HG03342 (cell line): ENCODE measurements around the gene SND1.

Experiments
- ATAC-seq: cut with Tn5 transposase; IDR thresholded peaks from one replicate; pipeline ENCODE4 v1.9.1; 2021; ENCODE audit warnings: mild to moderate bottlenecking, moderate library complexity; ENCODE audit not compliant: unreplicated experiment

The SND1 gene

GRCh38 chr7:128030654-128031611 is 378.9 kb downstream of the SND1 start, which contains the start of gene LRRC4:
Gene LRRC4, minus strand, starts transcription at chr7:128031437. Its CDS starts 797 bp downstream, at chr7:128030640.
- ATAC-seq: peak; percentile 42

DNA sequence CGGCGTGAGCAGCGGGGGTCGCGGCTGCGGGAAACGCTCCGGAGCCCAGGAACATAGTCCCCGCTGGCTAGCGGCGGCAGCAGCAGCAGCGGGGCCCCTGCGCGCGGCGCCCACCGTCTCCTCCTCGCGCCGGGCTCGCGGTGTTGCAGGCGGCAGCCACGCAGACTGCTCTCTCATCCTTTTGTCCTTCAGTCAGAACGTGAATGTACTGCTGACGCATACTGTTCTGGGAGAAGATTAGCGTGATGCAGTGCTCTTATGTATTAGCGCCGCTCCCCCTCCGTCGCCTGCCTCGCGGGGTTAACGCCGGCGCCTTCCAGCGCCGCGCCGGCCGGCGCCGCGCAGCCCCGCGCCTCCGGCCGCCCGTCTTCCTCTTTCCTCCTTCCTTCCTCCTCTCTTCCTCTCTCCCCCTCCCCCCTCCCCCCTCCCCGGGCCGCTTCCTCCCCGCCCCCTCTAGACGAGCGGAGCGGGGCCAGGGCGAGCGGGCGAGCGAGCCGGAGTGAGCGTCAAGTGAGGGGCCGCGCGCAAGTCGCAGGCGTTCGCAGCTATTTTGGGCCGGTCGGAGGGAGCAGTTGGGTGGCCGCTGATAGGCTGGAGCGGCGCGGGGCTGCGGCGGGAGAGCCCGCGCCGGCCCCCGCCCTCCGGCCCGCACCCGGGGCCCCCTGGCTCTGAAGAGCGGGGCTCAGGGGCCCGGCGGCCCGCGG is 380.1 kb downstream of the SND1 start:
- ATAC-seq: peak; percentile 69

- no peak for ATAC-seq
Observed at GRCh38 chr7:128032605-128033235, 380.7 kb downstream of the SND1 start.

DNA sequence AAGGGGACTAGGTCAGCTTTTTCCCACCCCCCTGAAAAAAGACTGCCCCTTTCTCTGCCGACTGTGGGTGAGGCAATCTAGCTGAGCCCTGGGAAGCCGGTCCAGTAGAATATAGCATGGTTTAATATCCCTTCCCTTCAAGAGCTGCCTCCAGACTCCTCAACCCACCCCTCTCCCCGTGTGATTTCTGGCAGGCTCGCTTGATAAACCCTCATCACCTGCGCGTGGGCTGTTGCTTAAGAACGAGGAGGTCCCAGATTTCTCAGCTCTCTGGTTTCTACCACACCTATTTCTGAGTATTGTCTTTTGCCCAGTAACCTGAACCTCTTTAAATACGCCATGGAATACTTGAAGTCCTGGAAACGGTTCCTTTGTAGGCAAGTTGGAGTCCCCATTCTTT is 381.3 kb downstream of the SND1 start:
- no peak for ATAC-seq

DNA sequence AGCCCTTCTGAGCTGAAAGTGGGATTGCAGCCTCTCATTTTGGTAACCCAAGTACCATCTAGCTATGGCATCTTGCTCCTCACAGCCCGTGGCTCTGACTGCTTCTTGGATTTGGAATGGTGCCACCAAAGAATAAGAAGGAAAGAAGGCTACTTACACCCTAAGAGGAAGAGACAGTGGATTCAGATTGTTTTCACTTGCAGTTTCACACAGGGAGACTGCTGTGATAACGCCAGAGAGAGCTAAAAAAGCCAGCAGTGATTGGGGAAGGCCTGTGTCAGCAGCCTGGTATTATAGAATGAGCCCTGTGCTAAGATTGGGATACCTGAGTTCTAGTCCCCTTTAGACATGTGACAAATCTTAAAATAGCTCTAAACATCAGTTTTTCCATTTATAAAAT is 382.8 kb downstream of the SND1 start:
- ATAC-seq: no peak

- ATAC-seq: no peak
Observed at GRCh38 chr7:128035712-128036111, 383.7 kb downstream of the SND1 start.

GRCh38 chr7:128036226-128036940 is 384.4 kb downstream of the SND1 start:
- peak; percentile 34 for ATAC-seq

- no peak for ATAC-seq
Observed at GRCh38 chr7:128037081-128037480, 385.1 kb downstream of the SND1 start.

GRCh38 chr7:128037880-128038619 is 386.1 kb downstream of the SND1 start:
- no peak for ATAC-seq

GRCh38 chr7:128039544-128039953 is 387.6 kb downstream of the SND1 start:
- no peak for ATAC-seq

GRCh38 chr7:128040205-128040604 is 388.2 kb downstream of the SND1 start:
- ATAC-seq: no peak

DNA sequence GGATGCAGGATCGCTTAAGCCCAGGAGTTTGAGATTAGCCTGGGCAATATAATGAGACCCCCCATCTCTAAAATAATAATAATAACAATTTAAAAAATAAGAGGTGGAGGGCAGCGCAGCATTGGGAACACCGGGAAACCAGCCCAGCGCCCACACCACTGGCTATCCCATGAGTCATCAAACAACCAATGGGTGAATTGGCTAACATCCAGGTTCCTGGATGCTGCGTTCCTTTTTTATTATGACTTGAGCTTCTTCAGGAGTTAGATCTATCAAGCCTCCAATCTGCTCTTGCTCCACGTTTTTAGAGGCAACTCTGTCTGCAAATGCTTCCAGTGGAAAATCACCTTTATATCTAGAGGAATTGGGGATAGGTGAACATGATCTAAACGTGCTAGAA is 389.2 kb downstream of the SND1 start:
- no peak for ATAC-seq

GRCh38 chr7:128042012-128042411 is 390.0 kb downstream of the SND1 start:
- ATAC-seq: no peak

DNA sequence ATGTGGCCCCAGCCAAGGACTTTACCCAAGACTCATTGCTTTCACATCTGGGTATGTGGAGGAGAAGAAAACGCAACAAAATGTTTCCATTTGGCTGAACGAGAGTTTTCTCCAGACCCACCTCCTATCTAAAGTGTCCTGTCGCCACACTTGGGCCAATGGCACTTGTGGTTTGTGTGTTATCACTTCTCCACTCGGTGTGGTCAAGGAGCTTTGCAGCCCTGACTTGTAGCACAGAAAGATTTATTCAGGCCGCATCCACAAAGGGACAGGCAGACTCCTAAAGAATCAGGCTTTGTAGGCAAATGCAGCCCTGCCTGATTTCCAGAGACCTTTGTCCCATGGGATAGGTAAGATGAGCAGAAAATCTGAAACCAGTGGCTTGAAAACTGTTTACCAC is 392.1 kb downstream of the SND1 start:
- no peak for ATAC-seq

- ATAC-seq: no peak
Observed at GRCh38 chr7:128045158-128045557, 393.2 kb downstream of the SND1 start.

- no peak for ATAC-seq
Observed at GRCh38 chr7:128045766-128046165, 393.8 kb downstream of the SND1 start.

GRCh38 chr7:128052404-128052803 is 400.4 kb downstream of the SND1 start:
- ATAC-seq: no peak

GRCh38 chr7:128053023-128053422 is 401.0 kb downstream of the SND1 start:
- no peak for ATAC-seq

DNA sequence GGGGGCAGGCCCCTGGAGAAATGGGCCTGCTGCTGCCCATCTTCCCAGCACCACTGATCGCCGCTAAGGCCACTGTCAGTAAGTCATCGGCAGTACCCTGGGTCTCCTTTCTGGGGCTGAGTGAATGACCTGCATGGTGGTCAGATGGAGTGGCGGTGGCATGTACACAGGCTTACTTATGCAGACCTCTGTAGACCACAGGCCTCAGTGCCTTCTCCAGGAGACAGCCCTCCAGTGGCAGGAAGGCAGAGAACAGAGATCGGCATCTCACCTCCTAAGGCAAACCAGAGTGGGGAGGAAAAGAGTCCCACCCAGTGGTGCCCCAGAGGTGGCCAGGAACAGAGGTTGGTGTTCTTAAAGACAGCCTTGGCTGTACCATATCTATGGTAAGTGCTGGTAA is 402.0 kb downstream of the SND1 start:
- ATAC-seq: no peak

DNA sequence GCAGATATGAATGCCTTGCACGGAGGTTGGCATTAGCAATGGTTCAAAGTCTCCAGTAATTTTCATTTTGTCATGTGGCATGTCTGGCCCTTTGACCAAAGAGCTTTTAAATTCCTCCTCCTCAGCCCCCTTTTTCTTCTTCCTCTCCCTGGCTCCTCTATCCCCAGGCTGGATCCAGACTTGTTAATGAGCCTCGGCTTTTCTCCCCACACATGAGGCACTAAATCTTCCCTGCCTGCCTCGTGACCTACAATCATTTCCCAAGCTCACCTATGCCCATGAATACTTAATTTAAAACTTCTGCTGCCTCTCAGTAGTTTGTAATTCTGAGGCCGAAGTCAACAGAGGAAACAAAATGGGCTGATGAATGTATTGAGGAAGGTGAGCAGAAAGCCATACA is 402.5 kb downstream of the SND1 start:
- ATAC-seq: no peak
